ENCODE data around the gene EIF5. TPM values are rescaled to one million over a fixed set of nuclear protein-coding genes. Genes with fewer than 3 reads are reported as not detected.
A peak's percentile ranks its signal among the peaks of the same experiment; 100 is the strongest.

The EIF5 gene
- total and polyA plus RNA-seq, 11 donors: 38.1 to 304 (median 255) TPM

DNA sequence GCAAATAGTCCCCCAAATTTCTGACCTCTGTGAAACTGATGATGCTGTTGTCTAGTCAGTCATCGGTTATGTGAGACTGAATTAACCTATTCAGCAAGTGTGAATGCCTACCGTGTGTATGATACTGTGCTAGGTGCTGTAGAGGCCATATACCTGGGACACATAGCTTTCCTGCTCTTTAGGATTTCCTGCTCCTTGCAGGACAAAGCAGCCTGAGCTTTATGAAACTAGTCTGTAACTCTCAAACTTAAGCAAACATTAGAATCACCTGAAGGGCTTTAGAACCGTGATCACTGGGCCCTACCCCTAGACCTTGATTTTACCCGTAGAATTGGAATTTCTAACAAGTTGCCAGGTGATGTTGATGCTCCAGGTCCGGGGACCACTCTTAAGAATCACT lies 58.1 kb downstream of the EIF5 start:
- 70 to 79% (median 77%) methylated on average over 5 of the region's 5 CpGs for WGBS, 4 donors
- Histone ChIP-seq H3K9me3 (no peaks in the 10 kb centered on the region), H3K27me3 (no peaks in the 10 kb centered on the region), H3K27ac (peak overlapping the region in 2 of 12 donors; percentile 13 to 77), H3K4me3 (no peak overlapping the region), H3K36me3 (no peaks in the 10 kb centered on the region), H3K4me1 (peaks cover 13 to 87% (median 81%) of the 10 kb centered on the region in 12 donors)
- ATAC-seq: no peak
- DNase-seq: peak in 1 of 5 donors; percentile 0
- intact Hi-C loops (cut with DNase I): loop anchor here in 7 of 10 donors (5.0 to 10.0 kb wide), 5 partner anchors 35 to 103 kb away; no protein-coding TSS in a partner anchor
- no peak for TF ChIP-seq POLR2A (IDR thresholded peaks at IDR 0.05)
- TF ChIP-seq, protein P1, sequence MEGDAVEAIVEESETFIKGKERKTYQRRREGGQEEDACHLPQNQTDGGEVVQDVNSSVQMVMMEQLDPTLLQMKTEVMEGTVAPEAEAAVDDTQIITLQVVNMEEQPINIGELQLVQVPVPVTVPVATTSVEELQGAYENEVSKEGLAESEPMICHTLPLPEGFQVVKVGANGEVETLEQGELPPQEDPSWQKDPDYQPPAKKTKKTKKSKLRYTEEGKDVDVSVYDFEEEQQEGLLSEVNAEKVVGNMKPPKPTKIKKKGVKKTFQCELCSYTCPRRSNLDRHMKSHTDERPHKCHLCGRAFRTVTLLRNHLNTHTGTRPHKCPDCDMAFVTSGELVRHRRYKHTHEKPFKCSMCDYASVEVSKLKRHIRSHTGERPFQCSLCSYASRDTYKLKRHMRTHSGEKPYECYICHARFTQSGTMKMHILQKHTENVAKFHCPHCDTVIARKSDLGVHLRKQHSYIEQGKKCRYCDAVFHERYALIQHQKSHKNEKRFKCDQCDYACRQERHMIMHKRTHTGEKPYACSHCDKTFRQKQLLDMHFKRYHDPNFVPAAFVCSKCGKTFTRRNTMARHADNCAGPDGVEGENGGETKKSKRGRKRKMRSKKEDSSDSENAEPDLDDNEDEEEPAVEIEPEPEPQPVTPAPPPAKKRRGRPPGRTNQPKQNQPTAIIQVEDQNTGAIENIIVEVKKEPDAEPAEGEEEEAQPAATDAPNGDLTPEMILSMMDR (IDR thresholded peaks at IDR 0.05): no peak

DNA sequence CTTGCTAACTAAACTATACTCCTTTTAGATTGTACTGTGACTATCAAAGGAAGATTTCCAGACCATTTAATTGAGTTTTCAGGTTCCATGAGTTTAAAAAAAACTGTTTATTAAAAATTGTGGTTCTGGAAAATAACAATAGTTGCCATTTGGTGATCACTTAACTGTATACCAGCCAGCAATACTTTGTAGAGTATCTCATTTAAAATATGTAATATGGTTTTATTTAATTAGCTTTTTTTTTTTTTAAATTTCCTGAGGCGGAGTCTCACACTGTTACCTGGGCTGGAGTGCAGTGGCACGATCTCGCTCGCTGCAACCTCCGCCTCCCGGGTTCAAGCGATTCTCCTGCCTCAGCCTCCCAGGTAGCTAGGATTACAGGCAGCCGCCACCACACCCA lies 58.5 kb downstream of the EIF5 start:
- H3K36me3 ChIP-seq: no peaks in the 10 kb centered on the region
- WGBS, 4 donors: 87 to 98% (median 93%) methylated on average over 8 of the region's 8 CpGs
- peak overlapping the region in 7 of 12 donors; percentile 58 to 77 (median 71) for H3K27ac ChIP-seq
- ATAC-seq (no peak), DNase-seq (peak in 1 of 5 donors; percentile 0)
- H3K9me3 ChIP-seq: no peaks in the 10 kb centered on the region
- intact Hi-C loops (cut with DNase I): loop anchor here in 7 of 10 donors (5.0 to 10.0 kb wide), 5 partner anchors 35 to 102 kb away; no protein-coding TSS in a partner anchor
- TF ChIP-seq, protein P1 (IDR thresholded peaks at IDR 0.05): no peak
- TF ChIP-seq POLR2A (IDR thresholded peaks at IDR 0.05): no peak
- H3K4me1 ChIP-seq: peaks cover 13 to 87% (median 81%) of the 10 kb centered on the region in 12 donors
- H3K4me3 ChIP-seq: no peak overlapping the region
- H3K27me3 ChIP-seq: no peaks in the 10 kb centered on the region

DNA sequence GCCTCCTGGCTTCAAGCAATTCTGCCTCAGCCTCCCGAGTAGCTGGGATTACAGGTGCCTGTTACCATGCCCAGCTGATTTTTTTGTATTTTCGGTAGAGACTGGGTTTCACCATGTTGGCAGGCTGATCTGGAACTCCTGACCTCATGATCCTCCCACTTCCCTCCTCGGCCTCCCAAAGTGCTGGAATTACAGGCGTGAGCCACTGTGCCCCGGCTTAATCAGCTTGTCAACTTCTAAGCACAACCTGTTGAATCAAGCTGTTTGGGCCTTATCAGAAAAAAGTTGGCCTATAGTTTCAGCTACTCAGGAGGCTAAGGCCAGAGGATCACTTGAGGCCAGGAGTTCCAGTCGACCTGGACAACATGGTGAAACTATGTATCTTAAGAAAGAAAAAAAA lies 59.0 kb downstream of the EIF5 start:
- peak overlapping the region in 10 of 12 donors; percentile 58 to 77 (median 70) for H3K27ac ChIP-seq
- H3K4me1 ChIP-seq: peaks cover 14 to 87% (median 81%) of the 10 kb centered on the region in 12 donors
- H3K4me3 ChIP-seq: peak overlapping the region in 1 of 12 donors; percentile 21
- 37 to 51% (median 48%) methylated on average over 6 of the region's 6 CpGs for WGBS, 4 donors
- no peaks in the 10 kb centered on the region for H3K27me3 ChIP-seq
- DNase-seq (peak in 1 of 5 donors; percentile 13), ATAC-seq (peak in 3 of 4 donors; percentile 3 to 27 (median 14))
- no peaks in the 10 kb centered on the region for H3K9me3 ChIP-seq
- TF ChIP-seq, protein P1 (IDR thresholded peaks at IDR 0.05): no peak
- TF ChIP-seq POLR2A (IDR thresholded peaks at IDR 0.05): no peak
- H3K36me3 ChIP-seq: no peaks in the 10 kb centered on the region
- intact Hi-C loops (cut with DNase I): loop anchor here in 7 of 10 donors (5.0 to 10.0 kb wide), 5 partner anchors 34 to 102 kb away; no protein-coding TSS in a partner anchor

DNA sequence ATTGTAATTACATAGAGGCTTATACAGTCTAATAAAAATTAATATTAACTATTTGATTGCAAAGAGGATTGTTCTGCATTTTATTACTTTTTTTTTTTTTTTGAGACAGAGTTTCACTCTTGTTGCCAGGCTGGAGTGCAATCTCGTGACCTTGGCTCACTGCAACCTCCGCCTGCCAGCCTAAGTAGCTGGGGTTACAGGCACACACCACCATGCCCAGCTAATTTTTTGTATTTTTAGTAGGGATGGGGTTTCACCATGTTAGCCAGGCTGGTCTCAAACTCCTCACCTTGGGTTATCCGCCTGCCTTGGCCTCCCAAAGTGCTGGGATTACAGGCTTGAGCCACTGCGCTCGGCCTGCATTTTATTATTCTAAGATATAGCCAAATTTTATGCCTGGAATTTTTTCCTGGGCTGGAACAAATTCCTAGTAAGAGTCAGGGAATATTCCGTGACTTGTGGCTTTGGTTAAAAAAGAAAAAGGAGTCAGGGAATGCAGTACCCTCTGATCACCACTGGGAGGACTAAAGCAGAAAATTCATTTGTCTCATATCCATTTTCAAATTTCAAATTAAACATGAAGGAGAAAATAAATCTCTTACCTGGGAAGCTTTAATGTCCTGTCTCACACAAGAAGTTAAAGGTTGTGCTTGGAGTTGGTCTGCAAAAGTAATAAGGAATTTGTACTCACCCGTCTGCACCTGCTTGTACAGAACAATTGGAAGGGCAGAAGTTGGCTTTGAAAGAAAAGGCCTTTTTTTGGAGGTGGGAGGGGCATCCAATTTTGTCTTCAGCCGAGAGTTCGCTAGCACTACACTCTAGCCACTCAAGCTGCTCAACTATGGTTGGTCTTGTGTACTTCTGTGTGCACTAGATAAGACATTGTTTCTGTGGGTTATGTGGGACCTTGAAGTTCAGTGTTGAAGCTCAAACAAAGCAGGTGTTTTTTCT lies 59.9 kb downstream of the EIF5 start:
- intact Hi-C loops (cut with DNase I): loop anchor here in 7 of 10 donors (5.0 to 10.0 kb wide), 5 partner anchors 33 to 101 kb away; no protein-coding TSS in a partner anchor
- peak; percentile 8 to 55 (median 39) for ATAC-seq
- H3K4me1 ChIP-seq: peaks cover 15 to 89% (median 81%) of the 10 kb centered on the region in 12 donors

More for the DNA sequence above, 59.9 kb downstream of the EIF5 start:
- H3K36me3 ChIP-seq: no peaks in the 10 kb centered on the region
- WGBS, 4 donors: 34 to 44% (median 40%) methylated on average over 9 of the region's 9 CpGs
- H3K9me3 ChIP-seq: no peaks in the 10 kb centered on the region
- peak in 1 of 5 donors; percentile 38 for DNase-seq
- H3K4me3 ChIP-seq: peak overlapping the region in 2 of 12 donors; percentile 9 to 21
- no peak for TF ChIP-seq POLR2A (IDR thresholded peaks at IDR 0.05)
- TF ChIP-seq, protein P1 (IDR thresholded peaks at IDR 0.05): peak; percentile 67 to 90 (median 80)
- H3K27me3 ChIP-seq: no peaks in the 10 kb centered on the region
- peak overlapping the region; percentile 56 to 77 (median 66) for H3K27ac ChIP-seq

Data from heart left ventricle (tissue), 16 donors.